ENCODE data around the gene RBM33. TPM values are rescaled to one million over a fixed set of nuclear protein-coding genes. Genes with fewer than 3 reads are reported as not detected.
A peak's percentile ranks its signal among the peaks of the same experiment; 100 is the strongest.

Gene RBM33
- total and polyA plus RNA-seq, 2 of the 4 experiments (the other 2 are of a cell fraction), result 7.3 to 10.8 TPM

DNA sequence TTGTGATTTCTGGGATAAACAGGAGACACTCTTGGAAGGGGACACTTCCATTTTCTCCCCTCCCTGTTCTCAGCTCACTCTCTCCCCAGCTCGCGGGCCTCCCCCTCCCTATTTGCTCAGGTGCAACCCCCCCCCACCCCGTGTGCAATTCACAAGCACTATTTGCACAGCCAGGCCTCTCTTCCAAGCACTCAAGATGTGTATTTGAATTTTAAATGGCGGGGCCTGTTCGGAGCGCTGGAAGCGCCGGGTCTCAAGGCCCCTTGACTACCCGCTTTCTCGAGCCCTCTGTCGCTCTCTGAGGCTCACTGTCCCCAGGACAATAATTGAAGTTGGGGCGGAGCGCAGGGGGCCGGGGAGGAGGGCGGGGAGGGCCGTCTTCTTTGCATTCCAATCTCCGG lies 160.0 kb downstream of the RBM33 start:
- H2AFZ ChIP-seq (replicated peaks; ENCODE audit: low read length, poor library complexity), result no peak overlapping the region
- H2BK5ac ChIP-seq (ENCODE audit: low read depth, low read length, poor library complexity, severe bottlenecking), result no peak overlapping the region
- WGBS, 2 experiments (ENCODE audit: extremely low coverage in 2 of 2, insufficient read length in 1 of 2), result 0% methylated on average over 4 of the region's 17 CpGs; no CpG with 5 or more reads in 1 of the 2 experiments
- TF ChIP-seq, protein P1, sequence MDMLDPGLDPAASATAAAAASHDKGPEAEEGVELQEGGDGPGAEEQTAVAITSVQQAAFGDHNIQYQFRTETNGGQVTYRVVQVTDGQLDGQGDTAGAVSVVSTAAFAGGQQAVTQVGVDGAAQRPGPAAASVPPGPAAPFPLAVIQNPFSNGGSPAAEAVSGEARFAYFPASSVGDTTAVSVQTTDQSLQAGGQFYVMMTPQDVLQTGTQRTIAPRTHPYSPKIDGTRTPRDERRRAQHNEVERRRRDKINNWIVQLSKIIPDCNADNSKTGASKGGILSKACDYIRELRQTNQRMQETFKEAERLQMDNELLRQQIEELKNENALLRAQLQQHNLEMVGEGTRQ (IDR thresholded peaks at IDR 0.05; ENCODE audit: low read depth, low read length), result no peak
- no peak for TF ChIP-seq RFX5 (IDR thresholded peaks at IDR 0.05; ENCODE audit: low read depth, low read length)
- no peak for TF ChIP-seq BHLHE40 (IDR thresholded peaks at IDR 0.05; ENCODE audit: low read depth, low read length)
- no peak for TF ChIP-seq MAFK (IDR thresholded peaks at IDR 0.05; ENCODE audit: low read depth, low read length)
- TF ChIP-seq, protein P2, sequence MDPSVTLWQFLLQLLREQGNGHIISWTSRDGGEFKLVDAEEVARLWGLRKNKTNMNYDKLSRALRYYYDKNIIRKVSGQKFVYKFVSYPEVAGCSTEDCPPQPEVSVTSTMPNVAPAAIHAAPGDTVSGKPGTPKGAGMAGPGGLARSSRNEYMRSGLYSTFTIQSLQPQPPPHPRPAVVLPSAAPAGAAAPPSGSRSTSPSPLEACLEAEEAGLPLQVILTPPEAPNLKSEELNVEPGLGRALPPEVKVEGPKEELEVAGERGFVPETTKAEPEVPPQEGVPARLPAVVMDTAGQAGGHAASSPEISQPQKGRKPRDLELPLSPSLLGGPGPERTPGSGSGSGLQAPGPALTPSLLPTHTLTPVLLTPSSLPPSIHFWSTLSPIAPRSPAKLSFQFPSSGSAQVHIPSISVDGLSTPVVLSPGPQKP (IDR thresholded peaks at IDR 0.05; ENCODE audit: borderline replicate concordance, low read depth, low read length), result no peak
- TF ChIP-seq MXI1 (IDR thresholded peaks at IDR 0.05; ENCODE audit: borderline replicate concordance, low read depth, low read length), result no peak
- TF ChIP-seq, protein P3, sequence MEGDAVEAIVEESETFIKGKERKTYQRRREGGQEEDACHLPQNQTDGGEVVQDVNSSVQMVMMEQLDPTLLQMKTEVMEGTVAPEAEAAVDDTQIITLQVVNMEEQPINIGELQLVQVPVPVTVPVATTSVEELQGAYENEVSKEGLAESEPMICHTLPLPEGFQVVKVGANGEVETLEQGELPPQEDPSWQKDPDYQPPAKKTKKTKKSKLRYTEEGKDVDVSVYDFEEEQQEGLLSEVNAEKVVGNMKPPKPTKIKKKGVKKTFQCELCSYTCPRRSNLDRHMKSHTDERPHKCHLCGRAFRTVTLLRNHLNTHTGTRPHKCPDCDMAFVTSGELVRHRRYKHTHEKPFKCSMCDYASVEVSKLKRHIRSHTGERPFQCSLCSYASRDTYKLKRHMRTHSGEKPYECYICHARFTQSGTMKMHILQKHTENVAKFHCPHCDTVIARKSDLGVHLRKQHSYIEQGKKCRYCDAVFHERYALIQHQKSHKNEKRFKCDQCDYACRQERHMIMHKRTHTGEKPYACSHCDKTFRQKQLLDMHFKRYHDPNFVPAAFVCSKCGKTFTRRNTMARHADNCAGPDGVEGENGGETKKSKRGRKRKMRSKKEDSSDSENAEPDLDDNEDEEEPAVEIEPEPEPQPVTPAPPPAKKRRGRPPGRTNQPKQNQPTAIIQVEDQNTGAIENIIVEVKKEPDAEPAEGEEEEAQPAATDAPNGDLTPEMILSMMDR (conservative IDR thresholded peaks at IDR 0.05; ENCODE audit: low read depth, low read length), result no peak
- TF ChIP-seq RCOR1 (IDR thresholded peaks at IDR 0.05; ENCODE audit: insufficient replicate concordance, low read length), result no peak
- TF ChIP-seq NFE2L2 (IDR thresholded peaks at IDR 0.05; ENCODE audit: low read depth, low read length), result no peak
- no peak for TF ChIP-seq MAZ (IDR thresholded peaks at IDR 0.05; ENCODE audit: borderline replicate concordance, low read depth, low read length)
- TF ChIP-seq CEBPB (IDR thresholded peaks at IDR 0.05; ENCODE audit: low read depth, low read length), result no peak
- no peak for TF ChIP-seq CHD1 (IDR thresholded peaks at IDR 0.05; ENCODE audit: low read depth, low read length)
- no peak overlapping the region for H4K8ac ChIP-seq (ENCODE audit: low read depth in 2 of 2, low read length in 2 of 2)
- no peak overlapping the region for H3K27ac ChIP-seq (ENCODE audit: insufficient read depth, low read length)
- no peaks in the 10 kb centered on the region for H3K36me3 ChIP-seq (ENCODE audit: control insufficient read depth, insufficient read depth, low read length)
- no peak overlapping the region for H3K18ac ChIP-seq (ENCODE audit: low read depth, low read length)
- H3K4me1 ChIP-seq (ENCODE audit: control insufficient read depth, insufficient read depth, low read length), result peaks cover 5% of the 10 kb centered on the region; the same call in 1 of the 2 replicates
- no peak overlapping the region for H4K91ac ChIP-seq (ENCODE audit: insufficient read depth, low read depth, low read length)
- no peak overlapping the region for H3K4ac ChIP-seq (ENCODE audit: low read depth, low read length)
- intact Hi-C loops (cut with micrococcal nuclease), result loop anchor here (2.0 kb wide), 2 partner anchors 960 to 1012 kb away; no protein-coding TSS in a partner anchor
- H2BK20ac ChIP-seq (ENCODE audit: low read depth, low read length), result no peak overlapping the region
- H3K9me3 ChIP-seq (ENCODE audit: control insufficient read depth, insufficient read depth, low read length), result no peaks in the 10 kb centered on the region
- no peak overlapping the region for H3K56ac ChIP-seq (ENCODE audit: extremely low read depth, insufficient read depth, low read length)
- DNase-seq (no peak), ATAC-seq (ENCODE audit: low read depth) (no peak)
- H3K79me1 ChIP-seq (ENCODE audit: low read depth in 1 of 2, low read length in 2 of 2), result no peaks in the 10 kb centered on the region
- H4K20me1 ChIP-seq (ENCODE audit: insufficient read depth, low read length), result no peaks in the 10 kb centered on the region
- no peak overlapping the region for H2BK120ac ChIP-seq (ENCODE audit: low read depth, low read length)
- H3K4me3 ChIP-seq (ENCODE audit: insufficient read depth, low read depth, low read length), result no peak overlapping the region; the same call in 1 of the 2 replicates
- no peak overlapping the region for H3K23ac ChIP-seq (ENCODE audit: low read depth, low read length)
- dilution Hi-C loops (cut with HindIII; ENCODE audit: low sequenced_read_pairs, unreplicated experiment), result no loop called here
- no peak overlapping the region for H3K9ac ChIP-seq (ENCODE audit: low read depth, low read length)
- in situ Hi-C loops (cut with MboI; ENCODE audit: low sequenced_read_pairs), result loop anchor here (5.0 to 25.0 kb wide), 2 partner anchors 833 to 1018 kb away; partner anchors contain the start of gene RNF32
- H3K14ac ChIP-seq (replicated peaks; ENCODE audit: low read depth, low read length), result no peak overlapping the region
- peaks cover 73% of the 10 kb centered on the region for H3K27me3 ChIP-seq (ENCODE audit: control insufficient read depth, insufficient read depth, low read length)
- H3K9me1 ChIP-seq (ENCODE audit: insufficient read depth, low read length), result no peaks in the 10 kb centered on the region
- POLR2A ChIA-PET (ENCODE audit: unreplicated experiment), result no interaction called here
- CTCF ChIA-PET, result no interaction called here
- BruUV-seq (replicated peaks), result no TSS peak
- H2AK9ac ChIP-seq (replicated peaks; ENCODE audit: low read depth, low read length, poor library complexity), result no peak overlapping the region
- no peak overlapping the region for H2AK5ac ChIP-seq (ENCODE audit: low read depth, low read length)
- H2BK15ac ChIP-seq (ENCODE audit: low read depth, low read length), result no peak overlapping the region
- 0 out of 2 replicates have a peak overlapping the region, but pooled peaks have one; percentile 46 for H3K4me2 ChIP-seq (ENCODE audit: low read depth, low read length)
- no peak overlapping the region for H4K5ac ChIP-seq (ENCODE audit: low read depth, low read length)
